Sigmoid colon (tissue), 4 donors: ENCODE data around the gene GABRR1.

Source experiments
- CTCF ChIP-seq, 4 experiments: fragments of 450-650 bp in 3 of 4; fragments of 200-600 bp in 1 of 4; IDR thresholded peaks; one replicate each; pipeline ENCODE4 v1.5.1; 2016 to 2019; ENCODE audit warnings: antibody characterized with exemption in 4 of 4, mild to moderate bottlenecking in 3 of 4, moderate library complexity in 2 of 4
- EP300 ChIP-seq, 4 donors: sonication (generic); formaldehyde crosslinking; IDR thresholded peaks; one replicate each; pipeline ENCODE4 v1.6.1; 2017; ENCODE audit warnings: antibody characterized with exemption in 4 of 4
- POLR2A ChIP-seq, 2 donors: fragments of 450-650 bp; IDR thresholded peaks; one replicate each; pipeline ENCODE4 v1.6.1; 2016; ENCODE audit warnings: antibody characterized with exemption in 2 of 2, mild to moderate bottlenecking in 2 of 2, moderate library complexity in 2 of 2
- POLR2AphosphoS5 ChIP-seq, 4 donors: sonication (generic); formaldehyde crosslinking; IDR thresholded peaks; one replicate each; pipeline ENCODE4 v1.6.1; 2017; ENCODE audit warnings: antibody characterized with exemption in 4 of 4

- no peak for TF ChIP-seq CTCF (IDR thresholded peaks at IDR 0.05)
- no peak for TF ChIP-seq POLR2A (IDR thresholded peaks at IDR 0.05)
- TF ChIP-seq POLR2AphosphoS5 (IDR thresholded peaks at IDR 0.05) = no peak
- no peak for TF ChIP-seq EP300 (IDR thresholded peaks at IDR 0.05)
Observed at GRCh38 chr6:89186762-89187161, 30.4 kb downstream of the GABRR1 start.
